HCT116 (cell line): ENCODE results near the gene RALGAPA1.

Experiments
- CTCF ChIP-seq, 3 experiments: fragments of 200-600 bp in 1 of 3; sonication (generic) in 1 of 3; IDR thresholded peaks in 2 of 3; conservative IDR thresholded peaks in 1 of 3; 2 replicates each; pipeline ENCODE4 v1.5.1; 2012 to 2017; ENCODE audit warnings: low read depth in 2 of 3, low read length in 2 of 3, antibody characterized with exemption in 1 of 3, borderline replicate concordance in 1 of 3, control low read depth in 1 of 3, mild to moderate bottlenecking in 1 of 3, mixed read lengths in 1 of 3, mixed run types in 1 of 3, moderate library complexity in 1 of 3; ENCODE audit not compliant: insufficient read depth in 1 of 3
- POLR2A ChIP-seq: IDR thresholded peaks from 2 replicates; pipeline ENCODE4 v1.7.0; 2011; ENCODE audit warnings: borderline replicate concordance; ENCODE audit not compliant: insufficient read depth, insufficient read length; ENCODE audit errors: extremely low read depth
- RAD21 ChIP-seq: IDR thresholded peaks from 2 replicates; pipeline ENCODE4 v1.6.1; 2012; ENCODE audit warnings: low read depth, mild to moderate bottlenecking
- ZNF274 ChIP-seq: fragments of 200-500 bp; sonication (Bioruptor generic); IDR thresholded peaks from 2 replicates; pipeline ENCODE4 v1.6.1; 2014; ENCODE audit warnings: mild to moderate bottlenecking, low read depth, low read length, inconsistent platforms

- no peak for TF ChIP-seq POLR2A
- TF ChIP-seq CTCF (IDR thresholded peaks at IDR 0.05 in 2 of 3, conservative IDR thresholded peaks at IDR 0.05 in 1 of 3; ENCODE audit: borderline replicate concordance in 1 of 3, insufficient read depth in 1 of 3, low read depth in 2 of 3, low read length in 2 of 3) = no peak
- no peak for TF ChIP-seq RAD21
- TF ChIP-seq ZNF274 = no peak
Measured at GRCh38 chr14:35637269-35637668, 171.8 kb downstream of the RALGAPA1 start.
